ENCODE measurements around the gene PGAM5.

Gene PGAM5

GRCh38 chr12:132665794-132666193 is 44.8 kb upstream of the PGAM5 start:
- POLR2A ChIA-PET: no interaction called here

GRCh38 chr12:132668191-132669088 is 42.2 kb upstream of the PGAM5 start:
- CTCF ChIA-PET: no interaction called here
- no peak for DNase-seq (ENCODE audit: extremely low spot score)
- POLR2A ChIA-PET: no interaction called here
- TF ChIP-seq ARNT (IDR thresholded peaks at IDR 0.05) (no peak), SUZ12 (IDR thresholded peaks at IDR 0.05) (no peak), BHLHE40 (IDR thresholded peaks at IDR 0.05; ENCODE audit: borderline replicate concordance) (no peak), FOXK2 (IDR thresholded peaks at IDR 0.05) (no peak), PKNOX1 (IDR thresholded peaks at IDR 0.05) (no peak), HDGF (IDR thresholded peaks at IDR 0.05; ENCODE audit: borderline replicate concordance) (no peak), LEF1 (IDR thresholded peaks at IDR 0.05; ENCODE audit: borderline replicate concordance) (no peak), TARDBP (IDR thresholded peaks at IDR 0.05) (no peak), FOXM1 (IDR thresholded peaks at IDR 0.05; ENCODE audit: borderline replicate concordance) (no peak), CTBP1 (IDR thresholded peaks at IDR 0.05; ENCODE audit: borderline replicate concordance) (no peak), L3MBTL2 (conservative IDR thresholded peaks at IDR 0.05) (no peak), FOXA1 (IDR thresholded peaks at IDR 0.05) (no peak), SP1 (IDR thresholded peaks at IDR 0.05) (no peak)

More at GRCh38 chr12:132665794-132666193, 44.8 kb upstream of the PGAM5 start:
- TF ChIP-seq TARDBP (IDR thresholded peaks at IDR 0.05): no peak
- no peak for TF ChIP-seq L3MBTL2 (conservative IDR thresholded peaks at IDR 0.05)
- no peak for TF ChIP-seq ARNT (IDR thresholded peaks at IDR 0.05)
- TF ChIP-seq NFRKB (IDR thresholded peaks at IDR 0.05): no peak
- TF ChIP-seq PKNOX1 (IDR thresholded peaks at IDR 0.05): no peak
- TF ChIP-seq LEF1 (IDR thresholded peaks at IDR 0.05; ENCODE audit: borderline replicate concordance): no peak
- no peak for TF ChIP-seq FOXK2 (IDR thresholded peaks at IDR 0.05)
- TF ChIP-seq HDGF (IDR thresholded peaks at IDR 0.05; ENCODE audit: borderline replicate concordance): no peak
- TF ChIP-seq ELF4 (IDR thresholded peaks at IDR 0.05): no peak
- no peak for TF ChIP-seq SP1 (IDR thresholded peaks at IDR 0.05)
- no peak for TF ChIP-seq BHLHE40 (IDR thresholded peaks at IDR 0.05; ENCODE audit: borderline replicate concordance)
- no peak for TF ChIP-seq FOXM1 (IDR thresholded peaks at IDR 0.05; ENCODE audit: borderline replicate concordance)
- TF ChIP-seq CTBP1 (IDR thresholded peaks at IDR 0.05; ENCODE audit: borderline replicate concordance): no peak
- CTCF ChIA-PET: no interaction called here
- no peak for DNase-seq (ENCODE audit: extremely low spot score)

GRCh38 chr12:132669166-132669879 is 41.3 kb upstream of the PGAM5 start:
- DNase-seq (ENCODE audit: extremely low spot score): no peak
- ChIA-PET POLR2A (no interaction called here), CTCF (no interaction called here)
- TF ChIP-seq ELF4 (IDR thresholded peaks at IDR 0.05) (no peak), BHLHE40 (IDR thresholded peaks at IDR 0.05; ENCODE audit: borderline replicate concordance) (no peak), NFRKB (IDR thresholded peaks at IDR 0.05) (no peak), TARDBP (IDR thresholded peaks at IDR 0.05) (no peak), ZNF384 (IDR thresholded peaks at IDR 0.05) (no peak), SP1 (IDR thresholded peaks at IDR 0.05) (no peak), CTBP1 (IDR thresholded peaks at IDR 0.05; ENCODE audit: borderline replicate concordance) (no peak), ARNT (IDR thresholded peaks at IDR 0.05) (no peak), L3MBTL2 (conservative IDR thresholded peaks at IDR 0.05) (no peak), FOXA1 (IDR thresholded peaks at IDR 0.05) (no peak), FOXK2 (IDR thresholded peaks at IDR 0.05) (no peak), LEF1 (IDR thresholded peaks at IDR 0.05; ENCODE audit: borderline replicate concordance) (no peak), SUZ12 (IDR thresholded peaks at IDR 0.05) (no peak), HDGF (IDR thresholded peaks at IDR 0.05; ENCODE audit: borderline replicate concordance) (no peak)

GRCh38 chr12:132672116-132672515 is 38.5 kb upstream of the PGAM5 start:
- POLR2A ChIA-PET: no interaction called here

GRCh38 chr12:132672678-132673077 is 38.0 kb upstream of the PGAM5 start:
- ChIA-PET POLR2A (no interaction called here), CTCF (no interaction called here)
- TF ChIP-seq L3MBTL2 (conservative IDR thresholded peaks at IDR 0.05) (no peak), NFRKB (IDR thresholded peaks at IDR 0.05) (no peak), SP1 (IDR thresholded peaks at IDR 0.05) (no peak), ELF4 (IDR thresholded peaks at IDR 0.05) (no peak), PKNOX1 (IDR thresholded peaks at IDR 0.05) (no peak), LEF1 (IDR thresholded peaks at IDR 0.05; ENCODE audit: borderline replicate concordance) (no peak), FOXA1 (IDR thresholded peaks at IDR 0.05) (no peak), ZNF384 (IDR thresholded peaks at IDR 0.05) (no peak), BHLHE40 (IDR thresholded peaks at IDR 0.05; ENCODE audit: borderline replicate concordance) (no peak), SUZ12 (IDR thresholded peaks at IDR 0.05) (no peak), FOXM1 (IDR thresholded peaks at IDR 0.05; ENCODE audit: borderline replicate concordance) (no peak), ARNT (IDR thresholded peaks at IDR 0.05) (no peak), CTBP1 (IDR thresholded peaks at IDR 0.05; ENCODE audit: borderline replicate concordance) (no peak), FOXK2 (IDR thresholded peaks at IDR 0.05) (no peak), HDGF (IDR thresholded peaks at IDR 0.05; ENCODE audit: borderline replicate concordance) (no peak), TARDBP (IDR thresholded peaks at IDR 0.05) (no peak)
- no peak for DNase-seq (ENCODE audit: extremely low spot score)

More at GRCh38 chr12:132672116-132672515, 38.5 kb upstream of the PGAM5 start:
- CTCF ChIA-PET: no interaction called here
- DNase-seq (ENCODE audit: extremely low spot score): no peak
- TF ChIP-seq HDGF (IDR thresholded peaks at IDR 0.05; ENCODE audit: borderline replicate concordance) (no peak), TARDBP (IDR thresholded peaks at IDR 0.05) (no peak)
